Gastroesophageal sphincter (tissue), 4 donors: ENCODE results near the gene MBD2. TPM values are rescaled to one million over a fixed set of nuclear protein-coding genes. Genes with fewer than 3 reads are reported as not detected.
"Not testable (repeated sequence)": the region's sequence is repeated elsewhere in the genome, so short reads cannot be mapped to it uniquely, and the experiment has no call there.

Experiments used
- ATAC-seq: fragments of 150-250 bp; one replicate; pipeline ENCODE4 v1.9.1; 2016; ENCODE audit warnings: mild to moderate bottlenecking, moderate library complexity
- H3K27ac ChIP-seq, 4 donors: fragments of 200-600 bp; sonication (generic) in 3 of 4; 1 replicate in 3 of 4; 2 replicates in 1 of 4; pipeline ENCODE4 v1.5.1; 2016 to 2019
- H3K27me3 ChIP-seq: fragments of 200-600 bp; sonication (generic); one replicate; pipeline ENCODE4 v1.5.1; 2019
- H3K36me3 ChIP-seq, 2 donors: fragments of 200-600 bp; sonication (generic); one replicate each; pipeline ENCODE4 v1.5.1; 2019; ENCODE audit warnings: control low read depth in 1 of 2
- H3K4me1 ChIP-seq, 3 donors: fragments of 200-600 bp; sonication (generic); 1 replicate in 2 of 3; 2 replicates in 1 of 3; pipeline ENCODE4 v1.5.1; 2016 to 2019; ENCODE audit warnings: control low read depth in 2 of 3
- H3K4me3 ChIP-seq, 2 donors: fragments of 200-600 bp; sonication (generic); one replicate each; pipeline ENCODE4 v1.5.1; 2019; ENCODE audit warnings: mild to moderate bottlenecking in 1 of 2, moderate library complexity in 1 of 2
- H3K9me3 ChIP-seq, 3 donors: fragments of 200-600 bp; sonication (generic); one replicate each; pipeline ENCODE4 v1.5.1; 2017 to 2019; ENCODE audit warnings: control low read depth in 2 of 3
- EP300 ChIP-seq: sonication (generic); formaldehyde crosslinking; IDR thresholded peaks from one replicate; pipeline ENCODE4 v1.6.1; 2017; ENCODE audit warnings: antibody characterized with exemption, mild to moderate bottlenecking
- POLR2A ChIP-seq, 2 donors: fragments of 450-650 bp; IDR thresholded peaks; one replicate each; pipeline ENCODE4 v1.6.1; 2017; ENCODE audit warnings: antibody characterized with exemption in 2 of 2, mild to moderate bottlenecking in 2 of 2, moderate library complexity in 1 of 2
- POLR2AphosphoS5 ChIP-seq: sonication (generic); formaldehyde crosslinking; IDR thresholded peaks from one replicate; pipeline ENCODE4 v1.6.1; 2017; ENCODE audit warnings: antibody characterized with exemption
- WGBS, 2 donors: methylation state at CpG; one replicate each; pipeline ENCODE4 v1.1.5; 2018; ENCODE audit warnings: low coverage in 1 of 2; 5-methylcytosine and 5-hydroxymethylcytosine counted together
- total RNA-seq, 4 donors: library from RNA; depleted of rRNA; stranded (reverse); fragments of >200 nt; gene quantifications; one replicate each; pipeline ENCODE4 v1.1.0, GENCODE V29; 2016
- TF ChIP-seq, protein P1 (sequence below), 4 experiments: fragments of 200-600 bp in 2 of 4; fragments of 450-650 bp in 2 of 4; sonication (generic) in 1 of 4; IDR thresholded peaks; one replicate each; pipeline ENCODE4 v1.5.1; 2017 to 2019; ENCODE audit warnings: antibody characterized with exemption in 4 of 4, mild to moderate bottlenecking in 2 of 4, moderate library complexity in 2 of 4

Gene MBD2
- total RNA-seq, 4 donors from 2014 or later: 29.5 to 48.5 (median 36.1) TPM

DNA sequence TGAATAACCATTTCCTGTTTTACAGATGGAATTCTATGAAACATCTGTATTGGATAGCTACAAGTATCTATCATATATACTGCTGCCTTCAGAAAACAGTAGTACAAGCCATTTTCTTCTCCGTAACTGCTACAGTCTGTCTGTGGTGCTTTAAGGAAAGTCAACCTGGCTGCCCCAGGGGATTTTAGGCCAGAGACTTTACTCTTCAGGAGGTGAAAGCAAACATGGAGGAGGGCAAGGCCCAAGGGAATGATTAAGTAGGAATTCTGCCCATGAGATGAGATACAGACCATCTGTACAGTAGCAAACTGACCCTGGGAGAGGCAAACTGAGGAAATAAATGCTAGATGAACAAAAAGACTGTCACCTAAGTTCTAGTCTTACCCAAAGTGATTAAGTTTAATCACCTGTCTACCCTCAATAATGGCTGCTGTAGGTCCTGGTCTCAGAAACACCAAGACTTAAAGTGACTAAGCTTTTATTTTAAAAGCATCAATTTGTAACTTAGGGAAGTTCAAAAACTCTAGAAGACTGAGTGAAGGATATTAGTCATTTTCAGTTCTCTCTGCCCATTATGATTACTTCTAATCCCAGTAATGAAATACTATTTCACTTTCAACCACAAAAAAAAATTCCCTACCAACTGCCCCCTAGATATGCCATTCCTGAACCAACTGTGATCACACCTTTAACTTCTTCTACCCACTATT lies 14.8 kb downstream of the MBD2 start:
- no peak for TF ChIP-seq EP300
- TF ChIP-seq POLR2A (IDR thresholded peaks at IDR 0.05): no peak
- TF ChIP-seq POLR2AphosphoS5: no peak
- TF ChIP-seq, protein P1, sequence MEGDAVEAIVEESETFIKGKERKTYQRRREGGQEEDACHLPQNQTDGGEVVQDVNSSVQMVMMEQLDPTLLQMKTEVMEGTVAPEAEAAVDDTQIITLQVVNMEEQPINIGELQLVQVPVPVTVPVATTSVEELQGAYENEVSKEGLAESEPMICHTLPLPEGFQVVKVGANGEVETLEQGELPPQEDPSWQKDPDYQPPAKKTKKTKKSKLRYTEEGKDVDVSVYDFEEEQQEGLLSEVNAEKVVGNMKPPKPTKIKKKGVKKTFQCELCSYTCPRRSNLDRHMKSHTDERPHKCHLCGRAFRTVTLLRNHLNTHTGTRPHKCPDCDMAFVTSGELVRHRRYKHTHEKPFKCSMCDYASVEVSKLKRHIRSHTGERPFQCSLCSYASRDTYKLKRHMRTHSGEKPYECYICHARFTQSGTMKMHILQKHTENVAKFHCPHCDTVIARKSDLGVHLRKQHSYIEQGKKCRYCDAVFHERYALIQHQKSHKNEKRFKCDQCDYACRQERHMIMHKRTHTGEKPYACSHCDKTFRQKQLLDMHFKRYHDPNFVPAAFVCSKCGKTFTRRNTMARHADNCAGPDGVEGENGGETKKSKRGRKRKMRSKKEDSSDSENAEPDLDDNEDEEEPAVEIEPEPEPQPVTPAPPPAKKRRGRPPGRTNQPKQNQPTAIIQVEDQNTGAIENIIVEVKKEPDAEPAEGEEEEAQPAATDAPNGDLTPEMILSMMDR (IDR thresholded peaks at IDR 0.05): no peak
- WGBS, 2 donors: 67 to 100% methylated on average over 1 of the region's 1 CpG

DNA sequence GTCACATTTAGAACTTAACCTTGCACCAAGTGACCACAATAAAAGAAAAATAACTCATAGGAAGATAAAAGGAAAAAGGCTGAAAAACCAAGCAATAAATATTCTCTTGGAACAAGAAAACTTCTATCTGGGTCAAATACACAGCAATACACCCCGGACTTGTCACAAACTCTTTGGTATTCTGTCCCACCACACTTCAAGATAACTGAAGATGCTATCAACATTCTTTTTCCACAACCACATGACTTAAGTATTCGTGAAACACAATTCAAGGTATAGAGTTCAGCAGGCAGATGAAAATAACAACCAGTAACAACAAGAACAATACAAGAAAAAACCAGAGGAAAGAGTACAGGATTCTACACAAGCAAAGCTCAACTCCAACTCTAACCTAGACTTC lies 18.0 kb downstream of the MBD2 start:
- TF ChIP-seq POLR2A (IDR thresholded peaks at IDR 0.05) (no peak), POLR2AphosphoS5 (no peak), EP300 (no peak)
- TF ChIP-seq, protein P1 (IDR thresholded peaks at IDR 0.05): no peak
- Histone ChIP-seq H3K4me3 (no peak overlapping the region), H3K27ac (no peak overlapping the region), H3K27me3 (no peaks in the 10 kb centered on the region), H3K9me3 (no peaks in the 10 kb centered on the region), H3K36me3 (peaks cover 0 to 27% of the 10 kb centered on the region in 2 donors), H3K4me1 (peaks cover 0 to 30% (median 0%) of the 10 kb centered on the region in 3 donors)
- ATAC-seq: no peak
- WGBS, 2 donors: 48 to 73% methylated on average over 2 of the region's 2 CpGs

More for the DNA sequence above, 14.8 kb downstream of the MBD2 start:
- H3K27ac ChIP-seq: no peak overlapping the region
- H3K4me3 ChIP-seq: no peak overlapping the region
- peaks cover 0 to 37% (median 0%) of the 10 kb centered on the region in 3 donors for H3K4me1 ChIP-seq
- no peaks in the 10 kb centered on the region for H3K27me3 ChIP-seq
- ATAC-seq: no peak
- no peaks in the 10 kb centered on the region for H3K36me3 ChIP-seq
- no peaks in the 10 kb centered on the region for H3K9me3 ChIP-seq

DNA sequence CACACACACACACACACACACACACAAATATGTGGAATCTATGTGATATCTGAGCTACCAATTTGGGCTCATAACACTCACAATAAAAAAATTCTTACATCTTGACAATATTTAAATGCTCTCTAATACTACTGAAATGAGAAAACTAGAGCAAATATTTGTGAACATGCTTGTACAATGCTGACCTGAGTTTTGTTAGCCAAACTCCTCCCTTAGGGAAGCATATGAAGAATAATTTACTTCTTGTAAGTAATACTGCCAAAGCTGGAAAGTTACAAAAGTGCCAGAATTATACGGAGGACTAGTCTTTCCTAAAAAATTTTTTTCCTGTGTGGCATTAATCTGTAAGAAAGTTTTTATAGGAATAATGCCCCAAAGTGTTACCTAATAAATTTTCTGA lies 18.5 kb downstream of the MBD2 start:
- ATAC-seq: no peak

DNA sequence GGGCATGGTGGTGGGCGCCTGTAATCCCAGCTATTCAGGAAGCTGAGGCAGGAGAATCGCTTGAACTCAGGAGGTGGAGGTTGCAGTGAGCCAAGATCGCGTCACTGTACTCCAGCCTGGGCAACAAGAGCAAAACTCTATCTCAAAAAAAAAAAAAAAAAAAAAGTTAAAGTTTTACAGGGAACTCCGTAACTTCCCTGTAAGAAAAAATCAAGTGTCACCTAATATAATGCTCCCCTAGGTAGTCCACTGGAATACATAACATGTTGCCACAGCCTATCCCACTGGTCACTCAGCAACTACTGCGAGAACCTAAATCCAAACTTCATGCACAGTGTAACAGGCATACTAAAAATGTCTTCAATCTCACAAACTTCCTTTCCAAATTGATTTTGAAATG lies 19.0 kb downstream of the MBD2 start:
- 75 to 88% methylated on average over 2 to 6 of the region's 6 CpGs for WGBS, 2 donors
- ATAC-seq: not testable (repeated sequence)

More for the DNA sequence above, 18.5 kb downstream of the MBD2 start:
- peaks cover 0 to 32% of the 10 kb centered on the region in 2 donors for H3K36me3 ChIP-seq
- no peaks in the 10 kb centered on the region for H3K9me3 ChIP-seq
- TF ChIP-seq, protein P1 (IDR thresholded peaks at IDR 0.05): no peak
- TF ChIP-seq POLR2A (IDR thresholded peaks at IDR 0.05) (no peak), POLR2AphosphoS5 (no peak), EP300 (no peak)
- peaks cover 0 to 30% (median 0%) of the 10 kb centered on the region in 3 donors for H3K4me1 ChIP-seq
- no peaks in the 10 kb centered on the region for H3K27me3 ChIP-seq
- no peak overlapping the region for H3K27ac ChIP-seq
- WGBS, 2 donors: 13 to 25% methylated on average over 1 of the region's 1 CpG
- H3K4me3 ChIP-seq: no peak overlapping the region

DNA sequence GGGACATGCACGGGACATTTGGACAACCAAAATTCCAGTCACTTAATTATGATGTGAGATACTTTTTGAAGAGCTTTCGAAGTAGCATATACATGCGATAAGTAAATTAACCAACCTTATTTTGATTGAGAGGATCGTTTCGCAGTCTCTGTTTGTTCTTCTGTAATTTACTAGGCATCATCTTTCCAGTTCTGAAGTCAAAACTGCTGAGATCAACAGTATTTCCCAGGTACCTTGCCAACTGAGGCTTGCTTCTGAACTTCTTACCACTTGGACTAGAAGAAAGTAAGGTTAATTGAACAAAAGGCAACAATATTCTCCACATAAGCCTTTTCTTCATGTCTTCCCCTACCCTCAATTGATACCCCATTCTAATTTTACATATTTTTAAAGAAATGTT lies 19.6 kb downstream of the MBD2 start:
- no peak for ATAC-seq
- Histone ChIP-seq H3K36me3 (peaks cover 0 to 40% of the 10 kb centered on the region in 2 donors), H3K27ac (no peak overlapping the region), H3K9me3 (no peaks in the 10 kb centered on the region), H3K4me1 (peaks cover 0 to 29% (median 0%) of the 10 kb centered on the region in 3 donors), H3K4me3 (no peak overlapping the region), H3K27me3 (no peaks in the 10 kb centered on the region)
- 86 to 93% methylated on average over 5 of the region's 5 CpGs for WGBS, 2 donors
- TF ChIP-seq POLR2A (IDR thresholded peaks at IDR 0.05) (no peak), POLR2AphosphoS5 (no peak), EP300 (no peak)
- TF ChIP-seq, protein P1 (IDR thresholded peaks at IDR 0.05): no peak

More for the DNA sequence above, 19.0 kb downstream of the MBD2 start:
- not testable (repeated sequence) for H3K27ac ChIP-seq, H3K4me3 ChIP-seq, H3K27me3 ChIP-seq, H3K9me3 ChIP-seq
- Histone ChIP-seq H3K4me1 (peaks cover 0 to 30% (median 0%) of the 10 kb centered on the region in 3 donors), H3K36me3 (peaks cover 0 to 37% of the 10 kb centered on the region in 2 donors)
